LNCaP clone FGC (cell line): Measurements from ENCODE around the gene DENND2C.

ENCODE experiments used
- DNase-seq: peaks from one replicate; pipeline ENCODE4 v3.0.0-alpha.2; 2011; ENCODE audit warnings: low read depth
- H3K4me3 ChIP-seq: 2 replicates; pipeline ENCODE4 v1.5.1; 2011; ENCODE audit warnings: mild to moderate bottlenecking, low read depth, low read length, control low read depth
- TF ChIP-seq, protein P1 (sequence below): IDR thresholded peaks from 2 replicates; pipeline ENCODE4 v1.5.1; 2012; ENCODE audit warnings: mild to moderate bottlenecking; ENCODE audit not compliant: control insufficient read depth, insufficient read depth; ENCODE audit errors: extremely low read depth

Gene DENND2C

GRCh38 chr1:114551400-114551799 is 118.4 kb downstream of the DENND2C start:
- TF ChIP-seq, protein P1, sequence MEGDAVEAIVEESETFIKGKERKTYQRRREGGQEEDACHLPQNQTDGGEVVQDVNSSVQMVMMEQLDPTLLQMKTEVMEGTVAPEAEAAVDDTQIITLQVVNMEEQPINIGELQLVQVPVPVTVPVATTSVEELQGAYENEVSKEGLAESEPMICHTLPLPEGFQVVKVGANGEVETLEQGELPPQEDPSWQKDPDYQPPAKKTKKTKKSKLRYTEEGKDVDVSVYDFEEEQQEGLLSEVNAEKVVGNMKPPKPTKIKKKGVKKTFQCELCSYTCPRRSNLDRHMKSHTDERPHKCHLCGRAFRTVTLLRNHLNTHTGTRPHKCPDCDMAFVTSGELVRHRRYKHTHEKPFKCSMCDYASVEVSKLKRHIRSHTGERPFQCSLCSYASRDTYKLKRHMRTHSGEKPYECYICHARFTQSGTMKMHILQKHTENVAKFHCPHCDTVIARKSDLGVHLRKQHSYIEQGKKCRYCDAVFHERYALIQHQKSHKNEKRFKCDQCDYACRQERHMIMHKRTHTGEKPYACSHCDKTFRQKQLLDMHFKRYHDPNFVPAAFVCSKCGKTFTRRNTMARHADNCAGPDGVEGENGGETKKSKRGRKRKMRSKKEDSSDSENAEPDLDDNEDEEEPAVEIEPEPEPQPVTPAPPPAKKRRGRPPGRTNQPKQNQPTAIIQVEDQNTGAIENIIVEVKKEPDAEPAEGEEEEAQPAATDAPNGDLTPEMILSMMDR: no peak
- H3K4me3 ChIP-seq: no peak overlapping the region
- DNase-seq: no peak

- TF ChIP-seq, protein P1: no peak
- DNase-seq: no peak
- H3K4me3 ChIP-seq: no peak overlapping the region
These were observed 119.5 kb downstream of the DENND2C start for GRCh38 chr1:114550336-114550735.

GRCh38 chr1:114549137-114549536 is 120.7 kb downstream of the DENND2C start:
- no peak for DNase-seq
- H3K4me3 ChIP-seq: no peak overlapping the region
- TF ChIP-seq, protein P1: no peak

DNA sequence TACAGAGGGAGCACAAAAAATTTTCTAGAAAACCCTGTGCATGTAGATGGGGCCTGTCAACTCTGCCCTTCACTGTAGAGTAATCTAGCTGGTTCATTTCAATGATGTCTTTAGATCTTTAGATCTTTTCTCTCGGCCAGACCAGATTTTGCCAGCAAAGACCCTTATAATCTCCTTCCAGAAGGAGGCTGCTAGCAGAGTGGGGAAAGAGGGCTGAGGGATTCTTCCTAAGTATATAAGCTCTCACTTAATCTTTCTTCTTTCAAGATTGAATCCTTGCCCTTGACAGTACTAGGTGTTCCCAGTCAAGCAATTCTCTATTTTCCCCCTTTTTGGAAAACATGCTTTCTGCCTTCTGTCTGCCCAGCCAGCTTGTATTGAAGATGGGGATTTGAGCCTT is 122.8 kb downstream of the DENND2C start:
- TF ChIP-seq, protein P1: no peak
- H3K4me3 ChIP-seq: no peak overlapping the region
- DNase-seq: no peak

DNA sequence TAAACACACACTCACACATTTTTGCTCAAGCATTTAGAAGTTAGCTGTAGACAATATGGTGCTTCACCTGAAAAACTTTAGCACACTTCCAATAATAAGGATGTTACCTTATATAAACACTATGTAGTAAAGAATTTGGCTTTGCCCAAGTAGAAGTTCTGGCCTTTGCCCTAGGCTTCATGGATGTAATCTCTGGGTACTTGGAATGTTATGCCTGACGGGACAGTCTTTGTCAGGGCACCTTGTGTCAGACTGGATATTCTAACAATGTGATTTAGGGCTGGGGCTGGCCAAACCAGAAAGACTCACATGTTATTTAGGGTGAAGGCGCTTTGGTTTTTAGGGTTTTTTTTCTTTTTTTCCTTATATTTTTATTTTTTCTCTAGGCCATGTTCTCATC is 124.1 kb downstream of the DENND2C start:
- no peak for DNase-seq
- H3K4me3 ChIP-seq: no peak overlapping the region
- TF ChIP-seq, protein P1: no peak

DNA sequence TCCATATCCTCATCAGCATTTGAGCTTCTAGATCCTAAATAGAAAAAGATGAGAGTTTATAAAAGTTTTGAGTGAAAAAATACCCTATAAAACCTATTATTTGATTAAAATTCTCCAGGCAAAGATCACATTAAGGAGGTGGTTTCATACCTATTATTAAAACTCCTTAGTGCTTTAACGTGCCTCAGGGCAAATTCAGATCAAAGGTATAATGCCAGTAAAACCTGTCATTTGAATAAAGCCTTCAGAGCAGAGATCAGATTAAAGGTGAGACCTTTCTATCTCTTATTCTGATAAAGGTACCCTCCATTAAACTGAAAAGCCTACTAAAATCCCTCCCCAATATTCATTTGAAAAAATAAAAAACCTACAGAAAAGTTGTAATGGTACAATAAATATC is 124.5 kb downstream of the DENND2C start:
- TF ChIP-seq, protein P1: no peak
- no peak for DNase-seq
- no peak overlapping the region for H3K4me3 ChIP-seq

DNA sequence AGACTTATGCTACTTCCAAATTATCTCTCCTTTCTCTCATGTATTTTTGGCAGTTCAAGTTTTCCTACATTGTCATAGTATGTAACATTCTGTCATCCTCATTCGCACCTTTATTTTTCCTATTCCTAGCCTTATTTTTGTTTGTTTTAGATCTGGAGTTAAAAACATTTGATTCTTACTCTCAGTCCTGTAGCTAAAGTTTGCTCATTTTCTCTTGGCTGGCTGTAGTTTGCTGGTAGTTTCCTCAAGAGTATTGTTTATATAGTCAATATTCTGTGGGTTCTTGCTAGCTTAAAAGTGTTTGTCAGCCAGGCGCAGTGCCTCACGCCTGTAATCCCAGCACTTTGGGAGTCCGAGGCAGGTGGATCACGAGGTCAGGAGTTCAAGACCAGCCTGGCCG is 129.0 kb downstream of the DENND2C start:
- DNase-seq: no peak

More for the DNA sequence above, 129.0 kb downstream of the DENND2C start:
- H3K4me3 ChIP-seq: no peak overlapping the region
- TF ChIP-seq, protein P1: no peak
